GM23248 (cell line): Measurements from ENCODE around the gene DRC1.

ENCODE experiments used
- EZH2 ChIP-seq: fragments of 200-600 bp; sonication (generic); IDR thresholded peaks from 2 replicates; pipeline ENCODE4 v1.6.1; 2018; ENCODE audit warnings: antibody characterized with exemption, mild to moderate bottlenecking; ENCODE audit not compliant: insufficient read depth, poor library complexity, severe bottlenecking
- EZH2phosphoT487 ChIP-seq: fragments of 200-600 bp; sonication (generic); IDR thresholded peaks from 2 replicates; pipeline ENCODE4 v1.6.1; 2018; ENCODE audit warnings: antibody characterized with exemption, moderate library complexity, mild to moderate bottlenecking, low read depth; ENCODE audit not compliant: insufficient read depth

- no peak for TF ChIP-seq EZH2phosphoT487
- no peak for TF ChIP-seq EZH2
These were observed 17.5 kb upstream of the DRC1 start for GRCh38 chr2:26384183-26384582.
